NCI-H146 treated with DMSO at 0.1 percent for 48 hours (cell line): ENCODE measurements around the gene GAGE12G.
"Not testable (repeated sequence)": the region's sequence is repeated elsewhere in the genome, so short reads cannot be mapped to it uniquely, and the experiment has no call there.

Experiments used
- DNase-seq: peaks from one replicate; lab custom pipeline; 2025; ENCODE audit not compliant: unreplicated experiment; lab: John Stamatoyannopoulos, UW

The GAGE12G gene

GRCh38 chrX:49570100-49570499 is at the start of gene GAGE12G:
GAGE12G (plus strand) TSS chrX:49570400; CDS start chrX:49571555, 1,155 bp downstream.
- DNase-seq = not testable (repeated sequence)

GRCh38 chrX:49531877-49532276 is 38.3 kb upstream of the GAGE12G start, which contains the start of gene GAGE12C:
GAGE12C (plus strand) TSS chrX:49532177; CDS start chrX:49533332, 1,155 bp downstream.
- DNase-seq = not testable (repeated sequence)

GRCh38 chrX:49541433-49541832 is 28.8 kb upstream of the GAGE12G start, which contains the start of gene GAGE12D:
GAGE12D (plus strand) TSS chrX:49541733; CDS start chrX:49542888, 1,155 bp downstream.
- not testable (repeated sequence) for DNase-seq

- not testable (repeated sequence) for DNase-seq
Measured at GRCh38 chrX:49550989-49551388, 19.2 kb upstream of the GAGE12G start, which contains the start of gene GAGE12E. GAGE12E (plus strand) TSS chrX:49551289; CDS start chrX:49552444, 1,155 bp downstream.

GRCh38 chrX:49560542-49560941 is 9.7 kb upstream of the GAGE12G start, which contains the start of gene GAGE12F:
GAGE12F (plus strand) TSS chrX:49560842; CDS start chrX:49561997, 1,155 bp downstream.
- DNase-seq = not testable (repeated sequence)

GRCh38 chrX:49568728-49569127 is 1.5 kb upstream of the GAGE12G start:
- not testable (repeated sequence) for DNase-seq

- not testable (repeated sequence) for DNase-seq
Measured at GRCh38 chrX:49569152-49569551, 1.0 kb upstream of the GAGE12G start.

- not testable (repeated sequence) for DNase-seq
Measured at GRCh38 chrX:49579649-49580048, 9.4 kb downstream of the GAGE12G start, which contains the start of gene GAGE12H. GAGE12H (plus strand) TSS chrX:49579949; CDS start chrX:49581104, 1,155 bp downstream.

GRCh38 chrX:49589196-49589595 is 19.0 kb downstream of the GAGE12G start, which contains the start of gene GAGE2A:
GAGE2A (plus strand) TSS chrX:49589496; CDS start chrX:49590651, 1,155 bp downstream.
- not testable (repeated sequence) for DNase-seq

- not testable (repeated sequence) for DNase-seq
Measured at GRCh38 chrX:49589769-49590478, 19.7 kb downstream of the GAGE12G start.

GRCh38 chrX:49590488-49590887 is 20.3 kb downstream of the GAGE12G start:
- not testable (repeated sequence) for DNase-seq

GRCh38 chrX:49598720-49599119 is 28.5 kb downstream of the GAGE12G start, which contains the start of gene GAGE1:
GAGE1 (plus strand) TSS chrX:49599020; CDS start chrX:49600175, 1,155 bp downstream.
- not testable (repeated sequence) for DNase-seq

GRCh38 chrX:49610718-49611310 is 40.6 kb downstream of the GAGE12G start:
- no peak for DNase-seq

GRCh38 chrX:49618574-49618973 is 48.4 kb downstream of the GAGE12G start:
- no peak for DNase-seq
